ENCODE results near the gene ZNF77. TPM values are rescaled to one million over a fixed set of nuclear protein-coding genes. Genes with fewer than 3 reads are reported as not detected.

ZNF77 gene
- total RNA-seq, 1 experiment from 2014 or later, result 5.1 TPM

DNA sequence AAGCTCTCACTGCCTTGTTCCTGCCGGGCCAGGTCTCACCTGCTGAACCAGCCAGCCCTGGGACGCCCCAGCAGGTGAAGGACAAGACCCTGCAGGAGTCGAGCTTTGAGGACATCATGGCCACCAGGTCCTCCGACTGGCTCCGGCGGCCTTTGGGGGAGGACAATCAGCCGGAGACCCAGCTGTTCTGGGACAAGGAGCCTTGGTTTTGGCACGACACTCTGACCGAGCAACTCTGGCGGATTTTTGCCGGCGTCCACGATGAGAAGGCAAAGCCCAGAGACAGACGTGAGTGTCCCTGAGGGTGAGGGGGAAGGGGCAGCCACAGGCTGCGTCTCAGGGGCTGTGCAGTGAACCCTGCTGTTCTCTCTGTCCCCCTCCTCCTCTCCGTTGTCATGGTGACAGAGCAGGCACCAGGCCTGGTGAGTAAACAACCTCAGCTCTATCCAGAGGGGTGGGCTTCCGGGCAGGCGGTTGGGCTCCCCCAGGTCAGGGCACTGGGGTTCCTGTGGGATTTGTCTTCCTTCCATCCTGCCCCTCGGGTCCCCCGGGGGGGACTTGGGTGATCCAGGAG lies 42.3 kb upstream of the ZNF77 start:
- no peak overlapping the region for H3K9ac ChIP-seq (ENCODE audit: low read length)
- DNase-seq (no peak), ATAC-seq (no peak)
- H3K4me2 ChIP-seq (ENCODE audit: low read length), result no peak overlapping the region
- no peaks in the 10 kb centered on the region for H3K27me3 ChIP-seq (ENCODE audit: low read length)
- ChIA-PET POLR2A (ENCODE audit: unreplicated experiment) (no interaction called here), CTCF (no interaction called here)
- TF ChIP-seq, protein P1, sequence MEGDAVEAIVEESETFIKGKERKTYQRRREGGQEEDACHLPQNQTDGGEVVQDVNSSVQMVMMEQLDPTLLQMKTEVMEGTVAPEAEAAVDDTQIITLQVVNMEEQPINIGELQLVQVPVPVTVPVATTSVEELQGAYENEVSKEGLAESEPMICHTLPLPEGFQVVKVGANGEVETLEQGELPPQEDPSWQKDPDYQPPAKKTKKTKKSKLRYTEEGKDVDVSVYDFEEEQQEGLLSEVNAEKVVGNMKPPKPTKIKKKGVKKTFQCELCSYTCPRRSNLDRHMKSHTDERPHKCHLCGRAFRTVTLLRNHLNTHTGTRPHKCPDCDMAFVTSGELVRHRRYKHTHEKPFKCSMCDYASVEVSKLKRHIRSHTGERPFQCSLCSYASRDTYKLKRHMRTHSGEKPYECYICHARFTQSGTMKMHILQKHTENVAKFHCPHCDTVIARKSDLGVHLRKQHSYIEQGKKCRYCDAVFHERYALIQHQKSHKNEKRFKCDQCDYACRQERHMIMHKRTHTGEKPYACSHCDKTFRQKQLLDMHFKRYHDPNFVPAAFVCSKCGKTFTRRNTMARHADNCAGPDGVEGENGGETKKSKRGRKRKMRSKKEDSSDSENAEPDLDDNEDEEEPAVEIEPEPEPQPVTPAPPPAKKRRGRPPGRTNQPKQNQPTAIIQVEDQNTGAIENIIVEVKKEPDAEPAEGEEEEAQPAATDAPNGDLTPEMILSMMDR (conservative IDR thresholded peaks at IDR 0.05; ENCODE audit: low read depth, low read length), result no peak
- TF ChIP-seq EZH2 (IDR thresholded peaks at IDR 0.05; ENCODE audit: low read length, unreplicated experiment), result no peak
- TF ChIP-seq EZH2phosphoT487 (IDR thresholded peaks at IDR 0.05; ENCODE audit: borderline replicate concordance, low read length), result no peak
- no peaks in the 10 kb centered on the region for H3K79me2 ChIP-seq (ENCODE audit: low read length)
- no peak overlapping the region for H3K27ac ChIP-seq (ENCODE audit: low read length)
- intact Hi-C loops (cut with micrococcal nuclease), result no loop called here
- H3K9me3 ChIP-seq (ENCODE audit: low read length), result no peaks in the 10 kb centered on the region
- H3K36me3 ChIP-seq (ENCODE audit: low read depth, low read length), result no peaks in the 10 kb centered on the region
- H3K4me1 ChIP-seq (ENCODE audit: insufficient read depth, low read length), result no peaks in the 10 kb centered on the region
- H4K20me1 ChIP-seq (ENCODE audit: low read length), result no peaks in the 10 kb centered on the region
- no peak overlapping the region for H3K4me3 ChIP-seq (ENCODE audit: low read length)
- no peaks in the 10 kb centered on the region for H3F3A ChIP-seq (ENCODE audit: low read length, unreplicated experiment)
- no peaks in the 10 kb centered on the region for H3K9me2 ChIP-seq (replicated peaks; ENCODE audit: low read length)
- no peak overlapping the region for H2AFZ ChIP-seq (ENCODE audit: low read length)
- BruUV-seq (replicated peaks), result no TSS peak

GRCh38 chr19:2984215-2984528 lies 39.4 kb upstream of the ZNF77 start:
- TF ChIP-seq EZH2phosphoT487 (IDR thresholded peaks at IDR 0.05; ENCODE audit: borderline replicate concordance, low read length) (no peak), EZH2 (IDR thresholded peaks at IDR 0.05; ENCODE audit: low read length, unreplicated experiment) (no peak)
- TF ChIP-seq, protein P1 (conservative IDR thresholded peaks at IDR 0.05; ENCODE audit: low read depth, low read length), result no peak
- no peaks in the 10 kb centered on the region for H3K9me3 ChIP-seq (ENCODE audit: low read length)
- no peak for DNase-seq
- H3K27me3 ChIP-seq (ENCODE audit: low read length), result no peaks in the 10 kb centered on the region
- no peaks in the 10 kb centered on the region for H3K9me2 ChIP-seq (replicated peaks; ENCODE audit: low read length)
- no peaks in the 10 kb centered on the region for H3F3A ChIP-seq (ENCODE audit: low read length, unreplicated experiment)
- no peaks in the 10 kb centered on the region for H3K36me3 ChIP-seq (ENCODE audit: low read depth, low read length)
- no peak overlapping the region for H3K27ac ChIP-seq (ENCODE audit: low read length)
- intact Hi-C loops (cut with micrococcal nuclease), result no loop called here
- no TSS peak for BruUV-seq (replicated peaks)
- H3K79me2 ChIP-seq (ENCODE audit: low read length), result no peaks in the 10 kb centered on the region
- CTCF ChIA-PET, result no interaction called here
- H3K4me2 ChIP-seq (ENCODE audit: low read length), result peak overlapping the region; percentile 87
- POLR2A ChIA-PET (ENCODE audit: unreplicated experiment), result no interaction called here
- H3K4me1 ChIP-seq (ENCODE audit: insufficient read depth, low read length), result no peaks in the 10 kb centered on the region
- H3K4me3 ChIP-seq (ENCODE audit: low read length), result peak overlapping the region; percentile 65
- H4K20me1 ChIP-seq (ENCODE audit: low read length), result no peaks in the 10 kb centered on the region
- no peak; the same call in 1 of the 2 replicates for ATAC-seq
- no peak overlapping the region for H3K9ac ChIP-seq (ENCODE audit: low read length)
- peak overlapping the region; percentile 84 for H2AFZ ChIP-seq (ENCODE audit: low read length)

DNA sequence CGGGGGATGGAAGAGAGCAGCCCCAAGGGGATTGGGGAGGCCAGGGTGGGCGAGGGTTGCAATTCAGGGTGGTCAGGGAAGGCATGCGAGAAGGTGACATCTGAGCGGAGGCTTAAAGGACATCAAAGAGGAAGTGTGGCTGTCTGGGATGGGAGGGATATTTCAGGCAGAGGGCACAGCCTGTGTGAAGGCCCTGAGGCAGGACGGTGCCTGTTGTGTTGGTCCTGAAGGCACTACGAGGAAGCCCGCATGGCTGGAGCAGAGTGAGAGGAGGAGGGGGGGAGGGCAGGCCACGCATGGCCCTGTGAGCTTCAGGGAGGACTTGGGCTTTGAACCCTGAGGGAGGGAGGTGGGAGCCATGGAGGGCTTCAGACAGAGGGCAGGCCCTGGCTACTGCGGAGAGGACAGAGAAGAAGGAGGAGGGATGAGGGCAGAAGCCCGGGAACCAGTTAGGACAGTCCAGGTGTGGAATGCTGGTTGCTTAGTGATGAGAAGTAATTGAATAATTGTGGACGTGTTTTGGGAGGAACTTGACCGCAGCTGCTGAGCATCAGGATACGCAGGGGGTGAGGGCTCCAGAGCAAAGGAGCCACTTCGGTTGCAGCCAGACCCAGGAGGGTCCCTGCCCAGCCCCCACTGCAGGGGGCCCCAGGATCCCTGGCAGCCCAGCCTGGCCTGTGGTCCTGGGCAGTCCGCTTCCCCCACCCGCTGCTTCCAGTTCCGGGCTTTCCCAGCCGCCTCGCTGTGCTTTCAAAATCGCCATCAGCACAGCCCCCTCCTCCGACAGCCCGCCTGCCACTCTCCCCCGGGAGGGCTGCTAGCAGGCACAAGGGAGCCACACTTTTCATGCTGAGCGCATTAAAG lies 38.8 kb upstream of the ZNF77 start:
- no peak overlapping the region for H3K9ac ChIP-seq (ENCODE audit: low read length)
- no peaks in the 10 kb centered on the region for H3K4me1 ChIP-seq (ENCODE audit: insufficient read depth, low read length)
- DNase-seq (peak; percentile 44), ATAC-seq (peak; percentile 82)
- H3K4me3 ChIP-seq (ENCODE audit: low read length), result peak overlapping the region; percentile 65
- no peaks in the 10 kb centered on the region for H4K20me1 ChIP-seq (ENCODE audit: low read length)
- peak overlapping the region; percentile 87 for H3K4me2 ChIP-seq (ENCODE audit: low read length)
- no peaks in the 10 kb centered on the region for H3F3A ChIP-seq (ENCODE audit: low read length, unreplicated experiment)
- no peak for TF ChIP-seq EZH2phosphoT487 (IDR thresholded peaks at IDR 0.05; ENCODE audit: borderline replicate concordance, low read length)
- TF ChIP-seq, protein P1 (conservative IDR thresholded peaks at IDR 0.05; ENCODE audit: low read depth, low read length), result no peak
- no peak for TF ChIP-seq EZH2 (IDR thresholded peaks at IDR 0.05; ENCODE audit: low read length, unreplicated experiment)
- intact Hi-C loops (cut with micrococcal nuclease), result no loop called here
- no peaks in the 10 kb centered on the region for H3K9me3 ChIP-seq (ENCODE audit: low read length)
- ChIA-PET CTCF (no interaction called here), POLR2A (ENCODE audit: unreplicated experiment) (no interaction called here)
- H3K9me2 ChIP-seq (replicated peaks; ENCODE audit: low read length), result no peaks in the 10 kb centered on the region
- no peaks in the 10 kb centered on the region for H3K79me2 ChIP-seq (ENCODE audit: low read length)
- no TSS peak for BruUV-seq (replicated peaks)
- H2AFZ ChIP-seq (ENCODE audit: low read length), result peak overlapping the region; percentile 84
- no peak overlapping the region for H3K27ac ChIP-seq (ENCODE audit: low read length)
- H3K27me3 ChIP-seq (ENCODE audit: low read length), result no peaks in the 10 kb centered on the region
- H3K36me3 ChIP-seq (ENCODE audit: low read depth, low read length), result no peaks in the 10 kb centered on the region
